ENCODE results near the gene ORAI2.
A peak's percentile ranks its signal among the peaks of the same experiment; 100 is the strongest.
"Not testable (repeated sequence)": the region's sequence is repeated elsewhere in the genome, so short reads cannot be mapped to it uniquely, and the experiment has no call there.

The ORAI2 gene

GRCh38 chr7:102471791-102472125 is 38.4 kb downstream of the ORAI2 start:
- Histone ChIP-seq H3K27ac (0 out of 2 replicates have a peak overlapping the region, but pooled peaks have one; percentile 13), H3K4me2 (no peak overlapping the region; the same call in 1 of the 2 replicates), H3K4me3 (no peak overlapping the region), H3K9ac (no peak overlapping the region), H3K9me3 (no peaks in the 10 kb centered on the region), H4K20me1 (peaks cover 42% of the 10 kb centered on the region), H3K4me1 (peaks cover 43% of the 10 kb centered on the region), H3K36me3 (peaks cover 74% of the 10 kb centered on the region), H3K27me3 (no peaks in the 10 kb centered on the region)
- no peak for TF ChIP-seq Cebpa-rat (IDR thresholded peaks at IDR 0.05)

GRCh38 chr7:102472126-102473041 is 39.0 kb downstream of the ORAI2 start:
- Histone ChIP-seq H3K9me3 (no peaks in the 10 kb centered on the region), H3K9ac (no peak overlapping the region), H4K20me1 (peaks cover 38% of the 10 kb centered on the region), H3K4me3 (no peak overlapping the region), H3K4me2 (no peak overlapping the region; the same call in 1 of the 2 replicates), H3K36me3 (peaks cover 72% of the 10 kb centered on the region), H3K27me3 (no peaks in the 10 kb centered on the region), H3K27ac (no peak overlapping the region), H3K4me1 (peaks cover 37% of the 10 kb centered on the region)
- TF ChIP-seq Cebpa-rat (IDR thresholded peaks at IDR 0.05) = no peak

- peak overlapping the region; percentile 18 for H3K4me2 ChIP-seq
- TF ChIP-seq Cebpa-rat (IDR thresholded peaks at IDR 0.05) = no peak
- peaks cover 27% of the 10 kb centered on the region for H3K4me1 ChIP-seq
- no peaks in the 10 kb centered on the region for H3K27me3 ChIP-seq
- H3K9ac ChIP-seq = no peak overlapping the region
- no peak overlapping the region for H3K4me3 ChIP-seq
- H4K20me1 ChIP-seq = peaks cover 28% of the 10 kb centered on the region
- peak overlapping the region; percentile 24; the same call in 1 of the 2 replicates for H3K27ac ChIP-seq
- peaks cover 61% of the 10 kb centered on the region for H3K36me3 ChIP-seq
- H3K9me3 ChIP-seq = no peaks in the 10 kb centered on the region
Measured at GRCh38 chr7:102473271-102473991, 40.1 kb downstream of the ORAI2 start.

GRCh38 chr7:102474116-102474515 is 40.7 kb downstream of the ORAI2 start:
- H3K9ac ChIP-seq, H3K4me3 ChIP-seq, H3K9me3 ChIP-seq, H3K27me3 ChIP-seq, H3K27ac ChIP-seq: not testable (repeated sequence)
- Histone ChIP-seq H3K4me2 (peak overlapping the region; percentile 18; the same call in 1 of the 2 replicates), H4K20me1 (peaks cover 26% of the 10 kb centered on the region), H3K4me1 (peaks cover 20% of the 10 kb centered on the region), H3K36me3 (peaks cover 54% of the 10 kb centered on the region)

GRCh38 chr7:102474736-102475435 is 41.5 kb downstream of the ORAI2 start:
- H3K27me3 ChIP-seq, H3K9me3 ChIP-seq, H3K27ac ChIP-seq, H3K9ac ChIP-seq, H3K4me2 ChIP-seq, H3K4me3 ChIP-seq: not testable (repeated sequence)
- Histone ChIP-seq H3K36me3 (peaks cover 47% of the 10 kb centered on the region), H3K4me1 (peaks cover 16% of the 10 kb centered on the region), H4K20me1 (peaks cover 26% of the 10 kb centered on the region)

GRCh38 chr7:102478314-102479208 is 45.2 kb downstream of the ORAI2 start, which contains the start of gene POLR2J:
TSS of gene POLR2J (minus strand) at chr7:102478922. CDS start at chr7:102478860, 62 bp downstream.
- H3K4me2 ChIP-seq, H3K27ac ChIP-seq, H3K9me3 ChIP-seq, H3K4me1 ChIP-seq, H3K27me3 ChIP-seq, H4K20me1 ChIP-seq, H3K9ac ChIP-seq, H3K36me3 ChIP-seq: not testable (repeated sequence)
- peak within 1 kb of the TSS; percentile 61 for H3K4me3 ChIP-seq

- H3K36me3 ChIP-seq, H3K9ac ChIP-seq, H3K4me2 ChIP-seq, H3K27ac ChIP-seq, H3K4me3 ChIP-seq, H3K4me1 ChIP-seq, H4K20me1 ChIP-seq, H3K27me3 ChIP-seq, H3K9me3 ChIP-seq: not testable (repeated sequence)
Measured at GRCh38 chr7:102479209-102479584, 45.8 kb downstream of the ORAI2 start.

GRCh38 chr7:102479982-102480637 is 46.7 kb downstream of the ORAI2 start:
- H4K20me1 ChIP-seq, H3K9me3 ChIP-seq, H3K36me3 ChIP-seq, H3K27ac ChIP-seq, H3K4me2 ChIP-seq, H3K9ac ChIP-seq, H3K27me3 ChIP-seq, H3K4me1 ChIP-seq, H3K4me3 ChIP-seq: not testable (repeated sequence)

GRCh38 chr7:102481962-102482361 is 48.6 kb downstream of the ORAI2 start:
- H4K20me1 ChIP-seq, H3K4me2 ChIP-seq, H3K27me3 ChIP-seq, H3K4me3 ChIP-seq, H3K27ac ChIP-seq, H3K9me3 ChIP-seq, H3K4me1 ChIP-seq, H3K9ac ChIP-seq, H3K36me3 ChIP-seq: not testable (repeated sequence)

GRCh38 chr7:102484317-102484716 is 50.9 kb downstream of the ORAI2 start:
- not testable (repeated sequence) for H3K9ac ChIP-seq, H4K20me1 ChIP-seq, H3K27ac ChIP-seq, H3K36me3 ChIP-seq, H3K4me2 ChIP-seq, H3K9me3 ChIP-seq, H3K4me3 ChIP-seq, H3K4me1 ChIP-seq, H3K27me3 ChIP-seq

GRCh38 chr7:102490529-102491075 is 57.2 kb downstream of the ORAI2 start:
- not testable (repeated sequence) for H3K4me1 ChIP-seq, H3K9ac ChIP-seq, H3K4me2 ChIP-seq, H3K27me3 ChIP-seq, H3K4me3 ChIP-seq, H4K20me1 ChIP-seq, H3K9me3 ChIP-seq, H3K27ac ChIP-seq, H3K36me3 ChIP-seq

- not testable (repeated sequence) for H3K4me1 ChIP-seq, H3K27ac ChIP-seq, H3K36me3 ChIP-seq, H4K20me1 ChIP-seq, H3K4me2 ChIP-seq, H3K9me3 ChIP-seq, H3K9ac ChIP-seq, H3K27me3 ChIP-seq, H3K4me3 ChIP-seq
Measured at GRCh38 chr7:102493220-102493935, 60.0 kb downstream of the ORAI2 start.
